Suprapubic skin (tissue), 4 donors: Measurements from ENCODE around the gene TYW3. TPM values are rescaled to one million over a fixed set of nuclear protein-coding genes. Genes with fewer than 3 reads are reported as not detected.

Source experiments
- DNase-seq, 2 donors: peaks; one replicate each; pipeline ENCODE4 v3.0.0-alpha.2; 2019; ENCODE audit warnings: low spot score in 2 of 2
- H3K27ac ChIP-seq: fragments of 200-600 bp; sonication (generic); one replicate; pipeline ENCODE4 v1.5.1; 2019
- H3K27me3 ChIP-seq: fragments of 200-600 bp; sonication (generic); one replicate; pipeline ENCODE4 v1.5.1; 2019
- H3K36me3 ChIP-seq: fragments of 200-600 bp; sonication (generic); one replicate; pipeline ENCODE4 v1.5.1; 2019
- H3K4me1 ChIP-seq: fragments of 200-600 bp; sonication (generic); one replicate; pipeline ENCODE4 v1.5.1; 2019
- H3K4me3 ChIP-seq: fragments of 200-600 bp; sonication (generic); one replicate; pipeline ENCODE4 v1.5.1; 2019; ENCODE audit warnings: mild to moderate bottlenecking
- H3K9me3 ChIP-seq: fragments of 200-600 bp; sonication (generic); one replicate; pipeline ENCODE4 v1.5.1; 2019
- CTCF ChIP-seq, 2 donors: fragments of 200-600 bp in 1 of 2; fragments of 450-650 bp in 1 of 2; sonication (generic) in 1 of 2; IDR thresholded peaks; one replicate each; pipeline ENCODE4 v1.5.1; 2016 to 2019; ENCODE audit warnings: antibody characterized with exemption in 2 of 2, mild to moderate bottlenecking in 1 of 2, moderate library complexity in 1 of 2
- EP300 ChIP-seq: sonication (generic); formaldehyde crosslinking; IDR thresholded peaks from one replicate; pipeline ENCODE4 v1.6.1; 2017; ENCODE audit warnings: antibody characterized with exemption
- POLR2A ChIP-seq, 2 donors: fragments of 450-650 bp; IDR thresholded peaks; one replicate each; pipeline ENCODE4 v1.6.1; 2017; ENCODE audit warnings: antibody characterized with exemption in 2 of 2, mild to moderate bottlenecking in 2 of 2, moderate library complexity in 2 of 2
- POLR2AphosphoS5 ChIP-seq, 3 donors: sonication (generic); formaldehyde crosslinking; IDR thresholded peaks; one replicate each; pipeline ENCODE4 v1.6.1; 2017; ENCODE audit warnings: antibody characterized with exemption in 3 of 3
- WGBS: methylation state at CpG from one replicate; pipeline ENCODE4 v1.1.5; 2018; 5-methylcytosine and 5-hydroxymethylcytosine counted together
- total RNA-seq, 4 donors: library from RNA; depleted of rRNA; stranded (reverse); fragments of >200 nt; gene quantifications; one replicate each; pipeline ENCODE4 v1.1.0, GENCODE V29; 2016

Gene TYW3
- total RNA-seq, 4 donors from 2014 or later, result 7.4 to 15.8 (median 11.0) TPM

GRCh38 chr1:74703386-74704182 lies 29.4 kb upstream of the TYW3 start:
- Histone ChIP-seq H3K36me3 (peaks cover 38% of the 10 kb centered on the region), H3K27me3 (no peaks in the 10 kb centered on the region), H3K9me3 (no peaks in the 10 kb centered on the region), H3K4me1 (no peaks in the 10 kb centered on the region), H3K27ac (no peak overlapping the region), H3K4me3 (no peak overlapping the region)
- WGBS, result 57% methylated on average over 6 of the region's 6 CpGs
- no peak for DNase-seq
- TF ChIP-seq EP300 (no peak), POLR2AphosphoS5 (IDR thresholded peaks at IDR 0.05) (no peak), CTCF (IDR thresholded peaks at IDR 0.05) (no peak), POLR2A (IDR thresholded peaks at IDR 0.05) (no peak)

- H3K36me3 ChIP-seq, result peaks cover 62% of the 10 kb centered on the region
- DNase-seq, result no peak
- no peaks in the 10 kb centered on the region for H3K4me1 ChIP-seq
- no peaks in the 10 kb centered on the region for H3K27me3 ChIP-seq
- H3K4me3 ChIP-seq, result no peak overlapping the region
- no peak overlapping the region for H3K27ac ChIP-seq
- TF ChIP-seq POLR2A (IDR thresholded peaks at IDR 0.05) (no peak), EP300 (no peak), CTCF (IDR thresholded peaks at IDR 0.05) (no peak), POLR2AphosphoS5 (IDR thresholded peaks at IDR 0.05) (no peak)
- WGBS, result 63% methylated on average over 1 of the region's 1 CpG
- H3K9me3 ChIP-seq, result no peaks in the 10 kb centered on the region
These were observed 20.1 kb upstream of the TYW3 start for GRCh38 chr1:74712881-74713280.

GRCh38 chr1:74713849-74714248 lies 19.1 kb upstream of the TYW3 start:
- Histone ChIP-seq H3K36me3 (peaks cover 62% of the 10 kb centered on the region), H3K9me3 (no peaks in the 10 kb centered on the region), H3K4me3 (no peak overlapping the region), H3K27ac (no peak overlapping the region), H3K4me1 (no peaks in the 10 kb centered on the region), H3K27me3 (no peaks in the 10 kb centered on the region)
- WGBS, result 93% methylated on average over 3 of the region's 3 CpGs
- no peak for TF ChIP-seq POLR2AphosphoS5 (IDR thresholded peaks at IDR 0.05)
- TF ChIP-seq CTCF (IDR thresholded peaks at IDR 0.05), result no peak
- TF ChIP-seq POLR2A (IDR thresholded peaks at IDR 0.05), result no peak
- no peak for TF ChIP-seq EP300
- DNase-seq, result no peak

- no peaks in the 10 kb centered on the region for H3K27me3 ChIP-seq
- no peak overlapping the region for H3K4me3 ChIP-seq
- WGBS, result 66% methylated on average over 1 of the region's 1 CpG
- H3K9me3 ChIP-seq, result no peaks in the 10 kb centered on the region
- H3K4me1 ChIP-seq, result no peaks in the 10 kb centered on the region
- DNase-seq, result no peak
- TF ChIP-seq EP300 (no peak), POLR2A (IDR thresholded peaks at IDR 0.05) (no peak), CTCF (IDR thresholded peaks at IDR 0.05) (no peak), POLR2AphosphoS5 (IDR thresholded peaks at IDR 0.05) (no peak)
- H3K36me3 ChIP-seq, result peaks cover 56% of the 10 kb centered on the region
- no peak overlapping the region for H3K27ac ChIP-seq
These were observed 18.3 kb upstream of the TYW3 start for GRCh38 chr1:74714429-74715235.

- no peak overlapping the region for H3K4me3 ChIP-seq
- H3K4me1 ChIP-seq, result no peaks in the 10 kb centered on the region
- no peak overlapping the region for H3K27ac ChIP-seq
- H3K36me3 ChIP-seq, result peaks cover 57% of the 10 kb centered on the region
- no peaks in the 10 kb centered on the region for H3K27me3 ChIP-seq
- DNase-seq, result no peak
- H3K9me3 ChIP-seq, result no peaks in the 10 kb centered on the region
- TF ChIP-seq CTCF (IDR thresholded peaks at IDR 0.05) (no peak), EP300 (no peak), POLR2A (IDR thresholded peaks at IDR 0.05) (no peak), POLR2AphosphoS5 (IDR thresholded peaks at IDR 0.05) (no peak)
- WGBS, result 95% methylated on average over 1 of the region's 1 CpG
These were observed 17.8 kb upstream of the TYW3 start for GRCh38 chr1:74715236-74715502.
